Ureter (tissue), 1 donor: ENCODE data around the gene C22orf39. TPM values are rescaled to one million over a fixed set of nuclear protein-coding genes. Genes with fewer than 3 reads are reported as not detected.

Source experiments
- DNase-seq: peaks from one replicate; pipeline ENCODE4 v3.0.0-alpha.2; 2020; ENCODE audit warnings: low spot score
- total RNA-seq: library from RNA; stranded (reverse); gene quantifications from one replicate; pipeline ENCODE4 v1.2.4, GENCODE V29; 2023
- donor health status: DM: yes; HTN: yes; CAD: no.

Gene C22orf39
- total RNA-seq, 1 donor from 2014 or later: 31.5 TPM

- DNase-seq: no peak
These were observed 48.9 kb downstream of the C22orf39 start for GRCh38 chr22:19398652-19399051.

- DNase-seq: no peak
These were observed 49.3 kb downstream of the C22orf39 start for GRCh38 chr22:19398206-19398605.

DNA sequence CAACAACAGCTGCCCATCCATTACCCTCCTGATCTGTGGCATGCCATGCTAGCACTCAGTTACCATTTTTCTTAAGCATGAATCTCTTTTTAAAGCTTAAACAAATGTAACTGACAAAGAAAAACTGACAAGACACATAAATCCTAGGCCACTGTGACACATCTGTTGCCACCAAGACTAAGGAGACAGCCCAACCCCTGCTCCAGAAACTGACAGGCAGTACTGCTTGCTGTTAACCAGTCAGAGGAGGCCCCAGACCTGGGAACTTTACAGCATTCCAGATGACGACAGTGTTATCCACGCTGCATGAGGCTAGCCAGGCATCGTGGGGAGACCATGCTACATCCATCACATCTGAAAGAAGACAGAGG is 49.8 kb downstream of the C22orf39 start:
- no peak for DNase-seq

GRCh38 chr22:19396934-19397733 is 50.4 kb downstream of the C22orf39 start:
- no peak for DNase-seq

DNA sequence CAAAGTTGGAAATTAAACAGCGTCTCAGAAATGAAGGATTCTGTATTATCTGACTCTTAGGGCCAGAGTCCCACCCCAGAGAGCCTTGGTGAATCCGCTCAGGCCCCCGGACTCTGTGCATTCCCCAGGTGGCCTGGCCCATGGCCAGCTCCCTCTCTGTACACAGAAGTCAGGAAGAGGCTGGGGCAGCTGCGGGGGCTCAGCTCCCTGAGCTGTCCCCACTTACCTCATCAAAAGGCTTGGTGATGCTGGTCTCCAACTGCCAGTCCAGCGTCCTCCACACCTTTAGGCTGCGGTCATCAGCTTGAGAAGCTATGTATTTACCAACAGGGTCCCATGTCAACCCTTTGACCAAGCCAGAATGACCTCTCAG is 51.0 kb downstream of the C22orf39 start:
- DNase-seq: no peak

GRCh38 chr22:19395276-19395675 is 52.2 kb downstream of the C22orf39 start:
- DNase-seq: no peak

DNA sequence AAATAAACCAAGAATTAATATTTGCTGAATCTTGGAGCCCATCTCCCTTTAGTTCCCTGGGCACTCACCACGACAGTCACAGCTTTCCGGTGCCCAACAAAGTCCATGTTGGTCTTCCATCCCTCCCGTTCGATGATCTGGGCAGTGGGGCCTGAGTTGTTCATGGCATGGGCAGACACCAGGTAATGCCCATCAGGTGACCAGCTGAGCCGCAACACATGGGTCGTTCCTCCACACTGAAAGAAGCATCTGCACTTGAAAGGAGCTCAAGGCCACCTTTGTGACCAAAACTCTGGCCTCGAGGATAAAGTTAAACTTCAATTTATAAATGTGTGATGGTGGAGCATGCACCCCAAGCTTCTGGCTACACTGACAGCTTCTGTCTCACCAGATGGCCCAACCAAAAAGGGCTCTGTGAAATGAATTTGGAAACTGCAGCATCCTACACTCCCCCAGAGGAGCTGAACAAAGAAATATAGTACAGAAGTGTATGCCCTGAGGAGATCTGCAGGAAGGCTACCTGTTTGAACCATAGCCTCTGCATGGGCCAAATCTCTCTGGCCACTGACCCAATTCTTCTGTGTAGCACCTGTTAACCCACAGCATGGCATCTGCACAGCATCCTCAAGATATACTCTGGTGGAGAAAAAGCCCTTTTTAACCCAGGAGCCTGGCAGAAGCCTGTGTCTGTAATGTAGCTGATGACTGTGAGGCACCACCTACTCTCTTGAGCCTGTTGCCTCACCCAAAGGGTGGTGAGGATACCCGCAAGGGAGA is 53.0 kb downstream of the C22orf39 start:
- no peak for DNase-seq

GRCh38 chr22:19393704-19394103 is 53.8 kb downstream of the C22orf39 start:
- no peak for DNase-seq

Other genes with a start within 250 kb of the C22orf39 start
- gene CLTCL1, start 156.0 kb downstream of the C22orf39 start, total RNA-seq: 5.8 TPM
- 22.6 TPM for gene HIRA, start 16.0 kb downstream of the C22orf39 start, total RNA-seq
- 35.4 TPM for gene MRPL40, start 15.2 kb downstream of the C22orf39 start, total RNA-seq
- gene UFD1, start 31.5 kb upstream of the C22orf39 start, total RNA-seq: 47.6 TPM
- gene CDC45, start 32.2 kb upstream of the C22orf39 start, total RNA-seq: 1.1 TPM
- 38.9 TPM for gene CLDN5, start 76.7 kb upstream of the C22orf39 start, total RNA-seq